ENCODE data around the gene DUT.

DNA sequence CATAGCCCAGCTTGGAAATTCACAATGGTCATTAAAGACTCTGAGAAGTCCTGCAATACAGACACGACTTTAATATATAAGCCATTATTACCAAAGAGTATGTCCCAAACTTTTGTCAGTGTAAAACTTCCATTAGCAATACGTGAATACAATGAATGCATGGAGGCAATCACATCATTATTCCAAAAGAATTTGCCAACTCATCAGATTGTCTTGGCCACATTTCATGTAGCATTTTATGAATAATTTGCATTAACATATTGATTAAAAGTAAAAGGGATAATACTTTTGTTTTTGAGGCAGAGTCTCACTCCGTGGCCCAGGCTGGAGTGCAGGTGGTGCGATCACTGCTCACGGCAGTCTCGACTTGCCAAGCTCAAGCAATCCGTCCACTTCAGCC lies 7.9 kb upstream of the DUT start:
- TF ChIP-seq CTCF (IDR thresholded peaks at IDR 0.05) (no peak), POLR2A (IDR thresholded peaks at IDR 0.05) (no peak)
